H1 (cell line): Measurements from ENCODE around the gene FCHO1. TPM values are rescaled to one million over a fixed set of nuclear protein-coding genes. Genes with fewer than 3 reads are reported as not detected.

Source experiments
- CTCF ChIA-PET: fragments of 300-600 bp; sonication (Branson Sonifier 250); formaldehyde crosslinking; loops from one replicate; lab custom pipeline; 2021; ENCODE audit not compliant: partially characterized antibody; lab: Charles Lee
- POLR2A ChIA-PET: fragments of 300-600 bp; sonication (Branson Sonifier 250); formaldehyde crosslinking; loops from one replicate; lab custom pipeline; 2021; ENCODE audit warnings: inconsistent platforms; ENCODE audit not compliant: partially characterized antibody; lab: Charles Lee
- DNase-seq, 2 experiments: peaks; one replicate each; pipeline versions ENCODE4 v3.0.0 to v3.0.0-alpha.2; 2010 to 2022; ENCODE audit warnings: low spot score in 2 of 2, low read depth in 1 of 2, mixed read lengths in 1 of 2
- FAIRE-seq: peaks from 2 replicates; lab custom pipeline; 2011; peaks lifted over from hg19 to GRCh38; lab: Jason Lieb, UNC
- H2AFZ ChIP-seq: 2 replicates; pipeline ENCODE4 v1.8.1; 2012; ENCODE audit warnings: low read length, inconsistent platforms
- H2AK5ac ChIP-seq: 2 replicates; pipeline ENCODE4 v1.6.1; 2013; ENCODE audit warnings: low read depth, low read length
- H2BK120ac ChIP-seq: replicated peaks from 2 replicates; pipeline ENCODE3; 2013; ENCODE audit warnings: low read depth, low read length, inconsistent platforms
- H2BK12ac ChIP-seq: 2 replicates; pipeline ENCODE4 v1.6.1; 2013; ENCODE audit warnings: low read depth, low read length
- H2BK15ac ChIP-seq: 2 replicates; pipeline ENCODE4 v1.6.1; 2013; ENCODE audit warnings: low read length
- H2BK20ac ChIP-seq: 2 replicates; pipeline ENCODE4 v1.6.1; 2013; ENCODE audit warnings: low read length
- H2BK5ac ChIP-seq: 2 replicates; pipeline ENCODE4 v1.6.1; 2013; ENCODE audit warnings: low read depth, low read length
- H3K14ac ChIP-seq: 2 replicates; pipeline ENCODE4 v1.6.1; 2013; ENCODE audit warnings: inconsistent platforms; ENCODE audit not compliant: insufficient read length
- H3K18ac ChIP-seq: 2 replicates; pipeline ENCODE4 v1.6.1; 2013; ENCODE audit warnings: low read length; ENCODE audit errors: extremely low read depth
- H3K23ac ChIP-seq: 2 replicates; pipeline ENCODE4 v1.6.1; 2013; ENCODE audit warnings: inconsistent platforms; ENCODE audit not compliant: insufficient read length
- H3K23me2 ChIP-seq: 2 replicates; pipeline ENCODE4 v1.6.1; 2013; ENCODE audit warnings: low read depth, low read length
- H3K27ac ChIP-seq: 2 replicates; pipeline ENCODE4 v1.6.1; 2011; ENCODE audit warnings: low read depth, low read length, inconsistent platforms
- H3K27me3 ChIP-seq, 4 experiments: replicated peaks in 1 of 4; 1 replicate in 1 of 4; 2 replicates in 3 of 4; pipeline versions ENCODE4 v1.6.1 to v1.8.1; 2011 to 2013; ENCODE audit warnings: low read length in 3 of 4, mild to moderate bottlenecking in 3 of 4, inconsistent platforms in 2 of 4, mixed read lengths in 2 of 4, moderate library complexity in 1 of 4; ENCODE audit not compliant: control insufficient read depth in 3 of 4, insufficient read depth in 3 of 4; ENCODE audit errors: extremely low read depth in 1 of 4
- H3K36me3 ChIP-seq, 4 experiments: 2 replicates each; pipeline versions ENCODE4 v1.6.1 to v1.8.1; 2011 to 2013; ENCODE audit warnings: mild to moderate bottlenecking in 4 of 4, low read length in 3 of 4, moderate library complexity in 2 of 4, control low read depth in 1 of 4, inconsistent platforms in 1 of 4; ENCODE audit not compliant: insufficient read depth in 4 of 4, control insufficient read depth in 2 of 4
- H3K4ac ChIP-seq: replicated peaks from 2 replicates; pipeline ENCODE3; 2013; ENCODE audit warnings: low read length, low read depth, mixed read lengths, inconsistent platforms; ENCODE audit not compliant: insufficient read length
- H3K4me1 ChIP-seq, 4 experiments: replicated peaks in 1 of 4; 1 replicate in 1 of 4; 2 replicates in 3 of 4; pipeline versions ENCODE4 v1.6.1 to v1.8.1; 2011 to 2013; ENCODE audit warnings: low read length in 3 of 4, inconsistent platforms in 2 of 4, mixed read lengths in 1 of 4; ENCODE audit not compliant: insufficient read depth in 4 of 4, control insufficient read depth in 3 of 4
- H3K4me2 ChIP-seq, 2 experiments: 2 replicates each; pipeline versions ENCODE4 v1.6.1 to v1.8.1; 2011 to 2013; ENCODE audit warnings: low read depth in 2 of 2, low read length in 2 of 2, control low read depth in 1 of 2, inconsistent platforms in 1 of 2, mild to moderate bottlenecking in 1 of 2; ENCODE audit not compliant: insufficient read depth in 1 of 2
- H3K4me3 ChIP-seq, 4 experiments: fragments of 200-600, 300-600 bp in 1 of 4; sonication (generic), shearing (Covaris generic), sonication (Bioruptor Twin) in 1 of 4; 2 replicates each; pipeline versions ENCODE4 v1.5.1 to v1.8.1; 2011 to 2016; ENCODE audit warnings: low read length in 4 of 4, low read depth in 3 of 4, control low read depth in 2 of 4, inconsistent platforms in 2 of 4, mild to moderate bottlenecking in 2 of 4, mixed read lengths in 1 of 4, moderate library complexity in 1 of 4; ENCODE audit not compliant: insufficient read depth in 2 of 4; ENCODE audit errors: extremely low read depth in 1 of 4
- H3K56ac ChIP-seq: replicated peaks from 2 replicates; pipeline ENCODE3; 2013; ENCODE audit warnings: low read depth, mild to moderate bottlenecking, mixed read lengths, low read length, inconsistent platforms; ENCODE audit not compliant: insufficient read length
- H3K79me1 ChIP-seq: 2 replicates; pipeline ENCODE4 v1.6.1; 2013; ENCODE audit warnings: low read depth, low read length, control low read depth
- H3K79me2 ChIP-seq, 2 experiments: 2 replicates each; pipeline versions ENCODE4 v1.6.1 to v1.8.1; 2012 to 2013; ENCODE audit warnings: low read length in 2 of 2, mild to moderate bottlenecking in 2 of 2, inconsistent platforms in 1 of 2; ENCODE audit not compliant: insufficient read depth in 2 of 2, control insufficient read depth in 1 of 2
- H3K9ac ChIP-seq, 4 experiments: replicated peaks in 1 of 4; 1 replicate in 1 of 4; 2 replicates in 3 of 4; pipeline versions ENCODE4 v1.6.1 to v1.8.1; 2011 to 2013; ENCODE audit warnings: low read depth in 3 of 4, low read length in 3 of 4, control low read depth in 2 of 4, mild to moderate bottlenecking in 2 of 4, moderate library complexity in 2 of 4, inconsistent platforms in 1 of 4; ENCODE audit errors: extremely low read depth in 1 of 4
- H3K9me3 ChIP-seq, 2 experiments: 2 replicates each; pipeline versions ENCODE4 v1.6.1 to v1.8.1; 2012 to 2013; ENCODE audit warnings: mild to moderate bottlenecking in 2 of 2, moderate library complexity in 2 of 2, control low read depth in 1 of 2, inconsistent platforms in 1 of 2, low read depth in 1 of 2, low read length in 1 of 2, mixed read lengths in 1 of 2; ENCODE audit not compliant: insufficient read depth in 2 of 2
- H4K20me1 ChIP-seq, 2 experiments: replicated peaks in 1 of 2; 2 replicates each; pipeline versions ENCODE3 to v1.8.1; 2011 to 2013; ENCODE audit warnings: inconsistent platforms in 2 of 2, low read length in 2 of 2, mild to moderate bottlenecking in 1 of 2; ENCODE audit not compliant: insufficient read depth in 2 of 2, control insufficient read depth in 1 of 2
- H4K5ac ChIP-seq: 2 replicates; pipeline ENCODE4 v1.6.1; 2013; ENCODE audit warnings: low read length, low read depth, mixed read lengths, inconsistent platforms; ENCODE audit not compliant: insufficient read length
- H4K8ac ChIP-seq: 2 replicates; pipeline ENCODE4 v1.8.0; 2013; ENCODE audit warnings: mild to moderate bottlenecking, moderate library complexity, low read length, inconsistent platforms; ENCODE audit not compliant: insufficient read depth; ENCODE audit errors: extremely low read depth
- H4K91ac ChIP-seq: replicated peaks from 2 replicates; pipeline ENCODE3; 2013; ENCODE audit warnings: low read length, mixed read lengths, inconsistent platforms; ENCODE audit not compliant: insufficient read length
- GABPA ChIP-seq: IDR thresholded peaks from 2 replicates; pipeline ENCODE4 v1.6.1; 2011; ENCODE audit warnings: mild to moderate bottlenecking, low read length, moderate library complexity, borderline replicate concordance; ENCODE audit not compliant: insufficient read depth
- MAX ChIP-seq: IDR thresholded peaks from 2 replicates; pipeline ENCODE4 v1.6.1; 2012; ENCODE audit warnings: inconsistent platforms
- NANOG ChIP-seq: IDR thresholded peaks from 2 replicates; pipeline ENCODE4 v1.6.1; 2011; ENCODE audit warnings: low read length, low read depth, mild to moderate bottlenecking, inconsistent platforms; ENCODE audit not compliant: insufficient read depth, poor library complexity, severe bottlenecking
- RFX5 ChIP-seq: IDR thresholded peaks from 2 replicates; pipeline ENCODE4 v1.6.1; 2011; ENCODE audit warnings: low read depth, low read length, improper control_type of control experiment, borderline replicate concordance
- RXRA ChIP-seq: IDR thresholded peaks from 2 replicates; pipeline ENCODE4 v1.6.1; 2011; ENCODE audit warnings: low read depth, mild to moderate bottlenecking, low read length, moderate library complexity; ENCODE audit not compliant: insufficient read depth
- SRF ChIP-seq: IDR thresholded peaks from 2 replicates; pipeline ENCODE4 v1.6.1; 2011; ENCODE audit warnings: mild to moderate bottlenecking, low read depth, low read length, moderate library complexity
- TAF1 ChIP-seq: IDR thresholded peaks from 2 replicates; pipeline ENCODE4 v1.6.1; 2011; ENCODE audit warnings: mild to moderate bottlenecking, low read depth, low read length
- WGBS, 2 experiments: shearing (Covaris generic) in 1 of 2; methylation state at CpG; one replicate each; pipeline versions ENCODE4 v1.1.6 to v1.1.7; 2013 to 2015; ENCODE audit warnings: low lambda C conversion rate in 2 of 2, mixed read lengths in 2 of 2, inconsistent platforms in 1 of 2, low coverage in 1 of 2, missing lambda C conversion rate in 1 of 2; ENCODE audit not compliant: insufficient replicate concordance in 2 of 2, insufficient coverage in 1 of 2, insufficient read length in 1 of 2; ENCODE audit errors: extremely low coverage in 1 of 2, missing lambda C conversion rate in 1 of 2; 5-methylcytosine and 5-hydroxymethylcytosine counted together
- polyA plus RNA-seq, 7 experiments: library from polyadenylated mRNA; depleted of rRNA in 3 of 7; stranded (reverse) in 5 of 7; unstranded in 2 of 7; fragments of >200 nt in 5 of 7; fragments of 200-250 nt in 2 of 7; gene quantifications; 1 replicate in 5 of 7; 2 replicates in 1 of 7; 4 replicates in 1 of 7; pipeline versions ENCODE4 v1.2.1 to v1.2.3, GENCODE V29; 2011 to 2013; ENCODE audit warnings: missing spikeins in 2 of 7, mixed read lengths in 2 of 7
- total RNA-seq: library from RNA; stranded (reverse); fragmentation: NEBNext Ultra II Directional; extraction: Animal tissue kit (Norgen Biotek cat#: 25700); gene quantifications from 2 replicates; pipeline ENCODE4 v1.2.1, GENCODE V29; 2021
- TF ChIP-seq, protein P1 (sequence below), 3 experiments: IDR thresholded peaks; 1 replicate in 2 of 3; 2 replicates in 1 of 3; pipeline versions ENCODE4 v1.5.1 to v1.6.1; 2011; ENCODE audit warnings: low read length in 3 of 3, mild to moderate bottlenecking in 3 of 3, inconsistent platforms in 2 of 3, low read depth in 1 of 3, moderate library complexity in 1 of 3; ENCODE audit not compliant: insufficient read depth in 1 of 3; ENCODE audit errors: control extremely low read depth in 1 of 3

The FCHO1 gene
- total and polyA plus RNA-seq, 2 of the 8 experiments (the other 6 are each of a cell fraction or from before 2014, with no cell fraction given), result 13.0 to 25.9 TPM

- H3K79me2 ChIP-seq, result no peaks in the 10 kb centered on the region
- no peak overlapping the region for H3K27ac ChIP-seq
- peak; percentile 82 to 94 for DNase-seq
- no peak overlapping the region for H3K9ac ChIP-seq
- ChIA-PET POLR2A (interaction anchor here (0.6 to 1.9 kb wide), 7 partner anchors 25 to 70 kb away, joined by 3 to 5 read pairs (median 3); partner anchors contain the start of gene MAP1S), CTCF (interaction anchor here (0.5 to 5.2 kb wide), 49 partner anchors 9 to 389 kb away, joined by 3 to 39 read pairs (median 4); partner anchors contain the start of genes FCHO1, MAP1S and RPL18A)
- no peaks in the 10 kb centered on the region for H3K27me3 ChIP-seq
- 32% methylated on average over 29 of the region's 29 CpGs; no CpG with 5 or more reads in 1 of the 2 experiments for WGBS, 2 experiments
- peak overlapping the region in 1 of 2 experiments; percentile 48; a peak in 3 of 4 replicates for H3K4me2 ChIP-seq
- H2AK5ac ChIP-seq, result no peak overlapping the region
- no peak overlapping the region for H2BK15ac ChIP-seq
- H2AFZ ChIP-seq, result no peak overlapping the region; the same call in 1 of the 2 replicates
- H4K20me1 ChIP-seq, result no peaks in the 10 kb centered on the region
- 0 out of 2 replicates have a peak overlapping the region, but pooled peaks have one; percentile 11 for H4K8ac ChIP-seq
- no peaks in the 10 kb centered on the region for H3K79me1 ChIP-seq
- no peak overlapping the region for H3K18ac ChIP-seq
- peaks cover 0 to 2% (median 0%) of the 10 kb centered on the region in 4 experiments; a peak in 3 of 7 replicates for H3K4me1 ChIP-seq
- H3K4ac ChIP-seq, result no peak overlapping the region
- FAIRE-seq, result peak; percentile 92
- no peak overlapping the region for H2BK120ac ChIP-seq
- no peak overlapping the region for H4K91ac ChIP-seq
- H3K36me3 ChIP-seq, result peaks cover 0 to 2% (median 0%) of the 10 kb centered on the region in 4 experiments; a peak in 1 of 8 replicates
- H3K4me3 ChIP-seq, result no peak overlapping the region
- no peaks in the 10 kb centered on the region for H3K9me3 ChIP-seq
- H2BK12ac ChIP-seq, result no peak overlapping the region
- no peak overlapping the region for H3K14ac ChIP-seq
- no peak overlapping the region for H2BK20ac ChIP-seq
- no peaks in the 10 kb centered on the region for H3K23me2 ChIP-seq
- H4K5ac ChIP-seq, result no peak overlapping the region
- H2BK5ac ChIP-seq, result no peak overlapping the region
- H3K23ac ChIP-seq, result no peak overlapping the region
- H3K56ac ChIP-seq, result no peak overlapping the region
- TF ChIP-seq GABPA, result peak; percentile 66; the same call in 1 of the 2 replicates
- TF ChIP-seq MAX, result no peak
- TF ChIP-seq RFX5, result no peak
- TF ChIP-seq RXRA, result 0 out of 2 replicates have a peak, but pooled peaks have one; percentile 38
- TF ChIP-seq, protein P1, sequence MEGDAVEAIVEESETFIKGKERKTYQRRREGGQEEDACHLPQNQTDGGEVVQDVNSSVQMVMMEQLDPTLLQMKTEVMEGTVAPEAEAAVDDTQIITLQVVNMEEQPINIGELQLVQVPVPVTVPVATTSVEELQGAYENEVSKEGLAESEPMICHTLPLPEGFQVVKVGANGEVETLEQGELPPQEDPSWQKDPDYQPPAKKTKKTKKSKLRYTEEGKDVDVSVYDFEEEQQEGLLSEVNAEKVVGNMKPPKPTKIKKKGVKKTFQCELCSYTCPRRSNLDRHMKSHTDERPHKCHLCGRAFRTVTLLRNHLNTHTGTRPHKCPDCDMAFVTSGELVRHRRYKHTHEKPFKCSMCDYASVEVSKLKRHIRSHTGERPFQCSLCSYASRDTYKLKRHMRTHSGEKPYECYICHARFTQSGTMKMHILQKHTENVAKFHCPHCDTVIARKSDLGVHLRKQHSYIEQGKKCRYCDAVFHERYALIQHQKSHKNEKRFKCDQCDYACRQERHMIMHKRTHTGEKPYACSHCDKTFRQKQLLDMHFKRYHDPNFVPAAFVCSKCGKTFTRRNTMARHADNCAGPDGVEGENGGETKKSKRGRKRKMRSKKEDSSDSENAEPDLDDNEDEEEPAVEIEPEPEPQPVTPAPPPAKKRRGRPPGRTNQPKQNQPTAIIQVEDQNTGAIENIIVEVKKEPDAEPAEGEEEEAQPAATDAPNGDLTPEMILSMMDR (IDR thresholded peaks at IDR 0.05; ENCODE audit: control extremely low read depth in 1 of 3, insufficient read depth in 1 of 3, low read depth in 1 of 3, low read length in 3 of 3), result peak; percentile 94 to 97 (median 95)
- TF ChIP-seq TAF1, result no peak
- peak; percentile 44 for TF ChIP-seq NANOG
- TF ChIP-seq SRF, result 0 out of 2 replicates have a peak, but pooled peaks have one; percentile 13
Observed at GRCh38 chr19:17766543-17767131, 15.4 kb downstream of the FCHO1 start.
